ENCODE data around the gene PAQR9. TPM values are rescaled to one million over a fixed set of nuclear protein-coding genes. Genes with fewer than 3 reads are reported as not detected.

PAQR9 gene
- total RNA-seq, result 0.12 TPM

GRCh38 chr3:142963516-142964448, at the start of gene PAQR9:
TSS of gene PAQR9 (minus strand) at chr3:142963674. CDS start at chr3:142963336, 338 bp downstream.

GRCh38 chr3:143001369-143002082, 38.1 kb upstream of the PAQR9 start, which contains the start of gene U2SURP:
TSS of gene U2SURP (plus strand) at chr3:143001570. CDS start at chr3:143001629, 59 bp downstream.

Small RNA genes lying within 50 kb of the gene (small RNA-seq; reads per million reads assigned to genes)
- gene AC021074.2 (ENCODE audit: low replicate concordance), result not detected

Other genes starting within 250 kb of the PAQR9 start
- 21.3 TPM for gene TRPC1, start 239.6 kb downstream of the PAQR9 start, total RNA-seq
- 6.0 TPM for gene PCOLCE2, start 74.6 kb downstream of the PAQR9 start, total RNA-seq
- gene U2SURP, start 37.9 kb upstream of the PAQR9 start, total RNA-seq, result 78.6 TPM
- gene CHST2, start 156.1 kb upstream of the PAQR9 start, total RNA-seq, result 56.3 TPM

Data from metanephros (tissue), 2 donors.